Epithelial cell of proximal tubule (primary cell): ENCODE data around the gene KRTAP13-4. TPM values are rescaled to one million over a fixed set of nuclear protein-coding genes. Genes with fewer than 3 reads are reported as not detected.

Experiments
- DNase-seq: peaks from one replicate; pipeline ENCODE4 v3.0.0-alpha.2; 2011; ENCODE audit warnings: low read depth
- H3K4me3 ChIP-seq: 2 replicates; pipeline ENCODE4 v1.5.1; 2011; ENCODE audit warnings: low read depth, mild to moderate bottlenecking, low read length
- total RNA-seq: library from RNA; depleted of rRNA; stranded (reverse); fragments of >200 nt; gene quantifications from 2 replicates; pipeline ENCODE4 v1.2.3, GENCODE V29; 2015
- TF ChIP-seq, protein P1 (sequence below): conservative IDR thresholded peaks from 2 replicates; pipeline ENCODE4 v1.5.1; 2012; ENCODE audit warnings: low read depth, mild to moderate bottlenecking, low read length

The KRTAP13-4 gene, protein sequence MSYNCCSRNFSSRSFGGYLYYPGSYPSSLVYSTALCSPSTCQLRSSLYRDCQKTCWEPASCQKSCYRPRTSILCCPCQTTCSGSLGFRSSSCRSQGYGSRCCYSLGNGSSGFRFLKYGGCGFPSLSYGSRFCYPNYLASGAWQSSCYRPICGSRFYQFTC
- total RNA-seq = not detected in 2 replicates

DNA sequence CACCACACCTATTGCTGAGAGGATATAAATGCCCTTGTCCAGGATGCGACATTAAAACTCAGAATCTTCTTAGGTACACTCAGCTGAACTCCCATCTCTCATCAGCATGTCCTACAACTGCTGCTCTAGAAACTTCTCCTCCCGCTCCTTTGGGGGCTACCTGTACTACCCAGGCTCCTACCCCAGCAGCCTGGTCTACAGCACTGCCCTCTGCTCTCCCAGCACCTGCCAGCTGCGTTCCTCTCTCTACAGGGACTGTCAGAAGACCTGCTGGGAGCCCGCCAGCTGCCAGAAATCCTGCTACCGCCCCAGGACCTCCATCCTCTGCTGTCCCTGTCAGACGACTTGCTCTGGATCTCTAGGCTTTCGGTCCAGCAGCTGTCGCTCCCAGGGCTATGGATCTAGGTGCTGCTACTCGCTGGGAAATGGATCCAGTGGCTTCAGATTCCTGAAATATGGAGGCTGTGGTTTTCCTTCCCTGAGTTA is at the start of gene KRTAP13-4:
TSS of gene KRTAP13-4 (plus strand) at position 51 of the 486 bp plus-strand sequence. CDS start at position 107, 56 bp downstream.
- no peak within 1 kb of the TSS for H3K4me3 ChIP-seq
- TF ChIP-seq, protein P1, sequence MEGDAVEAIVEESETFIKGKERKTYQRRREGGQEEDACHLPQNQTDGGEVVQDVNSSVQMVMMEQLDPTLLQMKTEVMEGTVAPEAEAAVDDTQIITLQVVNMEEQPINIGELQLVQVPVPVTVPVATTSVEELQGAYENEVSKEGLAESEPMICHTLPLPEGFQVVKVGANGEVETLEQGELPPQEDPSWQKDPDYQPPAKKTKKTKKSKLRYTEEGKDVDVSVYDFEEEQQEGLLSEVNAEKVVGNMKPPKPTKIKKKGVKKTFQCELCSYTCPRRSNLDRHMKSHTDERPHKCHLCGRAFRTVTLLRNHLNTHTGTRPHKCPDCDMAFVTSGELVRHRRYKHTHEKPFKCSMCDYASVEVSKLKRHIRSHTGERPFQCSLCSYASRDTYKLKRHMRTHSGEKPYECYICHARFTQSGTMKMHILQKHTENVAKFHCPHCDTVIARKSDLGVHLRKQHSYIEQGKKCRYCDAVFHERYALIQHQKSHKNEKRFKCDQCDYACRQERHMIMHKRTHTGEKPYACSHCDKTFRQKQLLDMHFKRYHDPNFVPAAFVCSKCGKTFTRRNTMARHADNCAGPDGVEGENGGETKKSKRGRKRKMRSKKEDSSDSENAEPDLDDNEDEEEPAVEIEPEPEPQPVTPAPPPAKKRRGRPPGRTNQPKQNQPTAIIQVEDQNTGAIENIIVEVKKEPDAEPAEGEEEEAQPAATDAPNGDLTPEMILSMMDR = no peak
- no peak for DNase-seq

DNA sequence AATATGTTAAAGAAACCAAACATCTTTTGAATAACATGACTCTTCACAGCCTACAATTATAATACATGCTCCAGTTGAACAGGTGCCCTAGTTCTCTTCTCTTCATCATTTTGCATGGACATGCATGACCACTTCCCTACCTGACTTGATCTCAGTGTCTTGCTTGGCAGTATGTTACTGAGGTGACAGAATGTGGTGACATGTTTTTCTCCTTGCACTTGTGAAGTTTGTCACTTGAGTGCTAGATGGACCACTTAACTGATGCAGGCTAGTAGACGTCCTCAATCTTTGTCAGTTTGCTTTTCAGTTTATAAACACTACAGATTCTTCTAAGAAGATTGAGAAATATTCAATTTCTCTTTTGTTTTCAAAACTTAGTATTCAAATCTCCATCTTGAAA is 47.8 kb upstream of the KRTAP13-4 start:
- TF ChIP-seq, protein P1 = no peak
- no peak overlapping the region for H3K4me3 ChIP-seq
- DNase-seq = no peak

DNA sequence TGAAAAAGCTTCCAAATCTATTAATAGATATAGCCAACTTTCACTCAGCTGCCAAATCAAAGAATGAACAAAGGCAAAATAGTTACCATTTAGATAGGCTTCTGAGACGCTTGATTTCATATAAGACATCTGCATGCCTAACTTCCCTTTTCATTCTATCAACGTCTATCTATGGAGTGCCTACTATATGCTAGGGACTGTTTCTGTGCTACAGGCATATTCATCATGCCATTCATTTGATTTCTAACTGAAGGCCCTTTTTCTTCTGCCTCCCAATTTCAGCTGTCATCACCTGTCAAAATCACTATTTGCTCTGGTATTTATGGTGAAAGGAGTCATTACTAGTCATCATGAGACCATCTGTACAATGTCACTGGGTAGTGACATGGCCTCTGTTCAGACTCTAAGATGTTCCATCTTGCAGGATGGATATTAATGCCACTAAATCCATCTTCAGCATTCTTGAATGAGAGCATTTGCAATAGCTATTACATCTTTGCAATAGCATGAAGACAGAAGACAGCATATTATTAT is 38.5 kb upstream of the KRTAP13-4 start:
- no peak overlapping the region for H3K4me3 ChIP-seq
- TF ChIP-seq, protein P1 = no peak
- no peak for DNase-seq

DNA sequence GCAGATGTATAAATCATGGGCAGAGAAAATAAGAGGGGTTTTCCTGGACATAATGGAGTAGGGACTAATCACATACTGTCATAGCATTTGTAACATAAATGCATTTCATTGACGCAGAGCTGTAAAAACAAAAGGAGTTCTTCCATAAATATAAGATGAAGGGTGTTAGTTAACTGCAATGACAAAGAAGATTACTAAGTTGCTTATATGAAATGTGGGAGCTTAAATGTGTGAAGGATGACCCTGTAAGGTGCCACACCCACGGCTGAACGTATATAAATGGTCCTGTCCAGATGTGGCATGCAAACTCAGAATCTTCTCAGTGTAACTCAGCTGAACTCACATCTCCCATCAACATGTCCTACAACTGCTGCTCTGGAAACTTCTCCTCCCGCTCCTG is 34.3 kb upstream of the KRTAP13-4 start, which contains the start of gene KRTAP13-1:
TSS of gene KRTAP13-1 (plus strand) at position 301 of the 400 bp plus-strand sequence. CDS start at position 357, 56 bp downstream.
- DNase-seq = no peak
- TF ChIP-seq, protein P1 = no peak
- no peak within 1 kb of the TSS for H3K4me3 ChIP-seq

DNA sequence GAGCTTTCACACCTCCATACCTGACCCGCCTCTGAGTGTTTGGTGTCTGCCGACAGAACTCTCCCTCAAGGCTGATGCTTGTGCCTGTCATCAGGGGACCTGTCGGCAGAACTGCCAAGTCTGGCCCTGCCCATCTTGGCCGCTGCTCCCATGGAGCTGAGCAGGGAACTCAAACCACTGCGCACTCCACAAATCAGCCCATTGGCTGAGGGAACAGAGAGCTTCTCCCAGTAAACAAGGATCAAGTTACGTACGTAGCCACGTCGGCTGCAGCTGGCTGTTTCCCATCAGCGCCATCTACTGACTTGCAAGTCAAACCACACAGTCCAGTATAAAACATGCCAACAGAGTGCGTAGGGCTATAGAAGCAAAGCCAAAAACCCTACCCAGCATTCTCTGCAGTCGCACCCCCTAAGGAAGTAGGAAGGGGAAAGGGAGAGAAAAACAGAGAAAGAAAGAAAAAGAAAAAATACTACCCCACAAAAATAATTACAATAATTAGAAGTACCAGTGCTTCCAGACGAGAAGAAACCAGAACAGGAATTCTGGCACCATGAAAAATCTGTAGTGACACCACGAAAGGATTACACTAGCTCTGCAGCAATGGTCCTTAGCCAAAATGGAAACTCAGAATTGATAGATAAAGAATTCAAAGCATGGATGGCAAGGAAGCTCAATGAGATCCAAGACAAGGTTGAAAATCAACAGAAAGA is 21.1 kb upstream of the KRTAP13-4 start:
- DNase-seq = peak; percentile 20
- H3K4me3 ChIP-seq = no peak overlapping the region
- TF ChIP-seq, protein P1 = peak; percentile 60

DNA sequence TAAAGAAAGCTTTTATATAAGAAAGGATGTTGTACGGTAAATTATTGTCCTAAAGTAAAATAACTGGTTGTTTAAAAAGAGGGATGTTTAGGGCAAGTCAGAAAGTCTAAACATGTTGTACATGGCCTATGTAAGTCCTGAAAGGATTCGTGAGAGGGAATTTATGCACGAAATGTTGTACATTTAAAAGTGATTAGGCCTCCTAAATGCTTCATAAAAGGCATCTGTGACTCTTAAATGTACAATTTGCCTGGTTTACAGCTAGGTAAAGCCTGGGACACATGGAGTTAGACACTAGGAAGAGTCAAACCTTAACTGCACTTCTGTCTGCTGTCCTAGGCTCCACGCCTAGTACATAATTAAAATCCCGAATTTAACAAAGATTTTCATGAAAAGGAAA is 14.0 kb upstream of the KRTAP13-4 start:
- TF ChIP-seq, protein P1 = no peak
- no peak overlapping the region for H3K4me3 ChIP-seq
- no peak for DNase-seq
